K562 treated with DMSO at 1 percent for 24 hours (cell line): ENCODE measurements around the gene KDR. TPM values are rescaled to one million over a fixed set of nuclear protein-coding genes. Genes with fewer than 3 reads are reported as not detected.

Experiments used
- total RNA-seq: library from RNA; unstranded; fragments of 300-600 nt; gene quantifications from 2 replicates; pipeline ENCODE4 v1.2.3, GENCODE V29; 2022; ENCODE audit warnings: low read depth; ENCODE audit not compliant: insufficient read depth

KDR gene
- total RNA-seq = not detected in 2 replicates

GRCh38 chr4:55125087-55125721, at the start of gene KDR:
KDR (minus strand) TSS chr4:55125595; CDS start chr4:55125293, 302 bp downstream.

Other genes starting within 250 kb of the KDR start
- gene SRD5A3, start 220.6 kb upstream of the KDR start, total RNA-seq = 10.8 and 12.1 TPM in 2 replicates